ENCODE results near the gene TMPRSS6.

The TMPRSS6 gene

DNA sequence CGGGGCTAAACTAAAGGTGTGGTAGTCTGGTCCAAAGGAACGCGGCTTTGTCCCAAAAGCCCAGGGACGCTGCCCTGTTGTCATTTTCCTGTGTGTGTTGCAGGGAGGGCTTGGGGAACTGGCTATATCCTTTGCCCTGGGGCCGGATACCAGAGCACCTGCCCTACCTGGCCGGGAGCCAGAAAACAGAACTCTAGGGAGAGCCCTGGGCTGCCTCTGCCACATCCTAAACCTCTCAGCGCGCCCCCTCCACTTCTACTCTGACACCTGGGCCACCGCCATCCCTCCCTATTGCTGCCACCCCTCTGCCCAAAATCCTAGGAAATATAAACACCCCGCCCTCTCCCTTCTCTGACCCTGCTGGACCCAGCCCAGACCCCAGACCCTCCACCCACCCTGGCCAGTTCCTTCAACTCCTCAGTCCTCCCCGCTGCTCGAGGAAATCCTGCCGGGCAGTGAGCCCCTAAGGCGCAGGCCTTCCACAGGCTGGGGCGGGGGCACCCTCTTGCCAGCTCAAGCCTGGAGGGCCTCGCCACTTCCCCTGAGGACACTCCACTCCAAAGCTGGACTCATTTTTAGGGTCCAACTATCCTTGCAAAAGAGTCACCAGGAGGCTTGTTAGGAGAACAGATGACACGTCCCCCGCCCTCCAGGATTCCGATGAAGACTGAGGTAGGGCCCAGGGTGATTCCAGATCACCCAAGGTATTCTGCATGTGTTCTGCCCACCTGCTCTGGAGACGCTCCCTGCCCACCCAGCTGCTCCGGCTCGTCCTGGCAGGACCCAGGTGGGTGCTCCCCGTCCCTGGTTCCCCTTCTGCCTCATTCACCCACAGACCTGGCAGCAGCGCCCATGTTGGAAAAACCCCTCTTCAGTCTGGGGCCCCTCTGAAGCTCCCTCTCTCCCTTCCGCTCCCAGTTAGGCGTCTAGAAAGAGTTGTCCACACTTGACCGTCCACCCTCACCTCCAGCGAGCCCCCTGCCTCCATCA, 45.8 kb downstream of the TMPRSS6 start:
- no peak for DNase-seq

- no peak for DNase-seq
Observed at GRCh38 chr22:37062702-37063381, 46.7 kb downstream of the TMPRSS6 start.

DNA sequence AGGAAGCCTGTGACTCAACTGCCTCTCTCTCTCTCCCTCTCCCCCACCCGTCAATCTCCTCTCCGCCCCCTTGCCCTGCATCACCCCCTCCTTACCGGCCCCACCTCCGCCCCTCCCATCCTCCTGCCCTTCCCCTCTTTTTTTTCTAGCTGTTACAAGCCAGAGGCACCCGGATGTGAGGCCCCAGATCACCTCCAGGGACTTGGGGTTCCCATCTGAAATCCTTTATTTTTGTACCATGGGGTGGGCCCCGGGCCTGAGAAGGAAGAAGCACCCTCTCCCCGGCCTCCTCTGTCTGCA, 47.2 kb downstream of the TMPRSS6 start:
- DNase-seq, result no peak

GRCh38 chr22:37061611-37062375, 47.7 kb downstream of the TMPRSS6 start:
- no peak for DNase-seq

- DNase-seq, result no peak
Observed at GRCh38 chr22:37060801-37061610, 48.5 kb downstream of the TMPRSS6 start.

GRCh38 chr22:37059876-37060449, 49.5 kb downstream of the TMPRSS6 start:
- no peak for DNase-seq

GRCh38 chr22:37058917-37059701, 50.4 kb downstream of the TMPRSS6 start:
- no peak for DNase-seq

DNA sequence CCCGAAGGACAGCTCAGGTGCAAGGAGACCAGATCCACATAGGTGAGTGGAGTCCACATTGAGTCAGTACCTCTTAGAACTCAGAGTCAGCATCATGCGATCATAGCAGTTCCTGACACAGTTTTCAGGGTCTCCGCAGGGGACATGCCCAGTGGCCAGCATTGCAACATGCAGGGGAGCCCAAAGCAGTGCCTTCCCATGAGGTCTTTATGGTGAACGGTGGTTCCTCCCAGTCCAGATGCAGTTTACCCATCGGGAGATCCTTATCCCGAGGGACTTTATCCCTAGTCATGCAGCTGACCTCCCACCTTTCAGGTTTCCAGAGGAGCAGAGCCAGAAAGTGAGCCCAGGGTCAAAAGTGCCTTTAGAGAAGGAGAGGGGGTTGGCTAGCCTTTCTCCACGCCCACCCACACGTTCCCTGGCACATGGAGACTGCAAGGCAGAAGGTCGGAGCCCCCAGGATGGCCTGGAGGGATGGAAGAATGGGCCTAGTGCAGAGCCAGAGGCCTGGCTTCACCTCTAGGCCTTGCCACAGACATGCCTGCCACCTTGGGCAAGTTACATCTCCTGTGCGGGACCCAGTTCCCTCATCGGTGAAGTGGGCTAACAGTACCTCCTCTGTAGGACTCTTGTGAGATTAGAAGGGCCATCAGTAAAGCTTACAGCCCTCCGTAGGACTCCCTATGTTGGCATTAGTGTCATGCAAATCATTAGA, 51.6 kb downstream of the TMPRSS6 start:
- no peak for DNase-seq

GRCh38 chr22:37057226-37057625, 52.3 kb downstream of the TMPRSS6 start:
- DNase-seq, result no peak

DNA sequence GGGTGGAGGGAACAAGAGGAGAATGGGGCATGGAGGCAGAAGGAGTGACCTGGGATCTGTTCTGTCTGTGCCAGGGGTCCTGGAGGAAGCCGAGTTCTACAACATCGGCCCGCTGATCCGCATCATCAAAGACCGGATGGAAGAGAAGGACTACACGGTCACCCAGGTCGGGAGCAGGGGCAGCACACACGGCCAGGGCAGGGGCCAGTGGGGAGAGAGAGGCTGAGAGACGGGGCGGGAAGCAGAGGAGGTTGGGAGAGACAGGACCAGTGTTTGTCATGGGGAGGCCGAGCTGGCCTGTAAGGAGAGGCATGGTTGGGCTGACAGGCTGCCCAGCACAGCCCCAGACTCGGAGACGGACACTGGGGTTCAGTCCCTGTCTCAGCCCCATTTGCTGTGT, 53.3 kb downstream of the TMPRSS6 start:
- no peak for DNase-seq

GRCh38 chr22:37054600-37055365, 54.7 kb downstream of the TMPRSS6 start:
- no peak for DNase-seq

GRCh38 chr22:37054056-37054395, 55.5 kb downstream of the TMPRSS6 start:
- DNase-seq, result no peak

DNA sequence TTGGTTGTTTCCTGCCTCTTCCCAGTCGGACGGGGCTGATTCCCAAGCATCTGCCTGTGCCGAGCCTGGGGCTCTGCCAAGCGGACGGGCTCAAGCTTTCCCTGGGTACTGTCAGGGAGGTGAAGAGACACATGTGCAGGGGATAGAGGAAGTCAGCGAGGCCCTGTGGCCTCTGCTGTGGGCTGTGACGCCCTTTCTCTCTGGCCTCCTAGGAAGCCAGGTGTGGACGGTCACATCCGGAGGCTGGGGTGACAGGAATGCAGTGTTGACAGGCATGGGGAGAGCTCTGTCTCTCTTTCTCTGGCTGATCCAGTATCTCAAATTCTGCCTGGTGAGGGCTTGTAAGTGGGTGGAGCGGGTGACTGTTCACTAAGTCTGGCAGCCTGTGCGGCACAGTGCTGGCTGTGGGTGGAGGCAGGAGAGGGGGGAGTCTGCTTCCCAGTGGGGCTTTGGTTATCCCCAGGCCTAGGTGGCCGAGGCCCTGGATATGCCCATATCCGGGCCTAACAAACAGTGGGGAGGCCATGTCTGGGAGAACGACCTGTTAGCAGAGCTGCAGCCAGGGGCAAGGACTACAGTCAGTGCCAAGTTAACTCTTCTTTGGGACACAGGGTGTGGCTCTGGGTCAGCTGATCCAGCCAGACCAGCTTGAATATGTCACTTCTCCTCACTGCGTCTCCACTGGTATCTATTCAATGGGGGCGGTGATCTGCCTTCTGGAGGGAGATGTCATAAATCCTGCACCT, 56.0 kb downstream of the TMPRSS6 start:
- DNase-seq, result no peak

DNA sequence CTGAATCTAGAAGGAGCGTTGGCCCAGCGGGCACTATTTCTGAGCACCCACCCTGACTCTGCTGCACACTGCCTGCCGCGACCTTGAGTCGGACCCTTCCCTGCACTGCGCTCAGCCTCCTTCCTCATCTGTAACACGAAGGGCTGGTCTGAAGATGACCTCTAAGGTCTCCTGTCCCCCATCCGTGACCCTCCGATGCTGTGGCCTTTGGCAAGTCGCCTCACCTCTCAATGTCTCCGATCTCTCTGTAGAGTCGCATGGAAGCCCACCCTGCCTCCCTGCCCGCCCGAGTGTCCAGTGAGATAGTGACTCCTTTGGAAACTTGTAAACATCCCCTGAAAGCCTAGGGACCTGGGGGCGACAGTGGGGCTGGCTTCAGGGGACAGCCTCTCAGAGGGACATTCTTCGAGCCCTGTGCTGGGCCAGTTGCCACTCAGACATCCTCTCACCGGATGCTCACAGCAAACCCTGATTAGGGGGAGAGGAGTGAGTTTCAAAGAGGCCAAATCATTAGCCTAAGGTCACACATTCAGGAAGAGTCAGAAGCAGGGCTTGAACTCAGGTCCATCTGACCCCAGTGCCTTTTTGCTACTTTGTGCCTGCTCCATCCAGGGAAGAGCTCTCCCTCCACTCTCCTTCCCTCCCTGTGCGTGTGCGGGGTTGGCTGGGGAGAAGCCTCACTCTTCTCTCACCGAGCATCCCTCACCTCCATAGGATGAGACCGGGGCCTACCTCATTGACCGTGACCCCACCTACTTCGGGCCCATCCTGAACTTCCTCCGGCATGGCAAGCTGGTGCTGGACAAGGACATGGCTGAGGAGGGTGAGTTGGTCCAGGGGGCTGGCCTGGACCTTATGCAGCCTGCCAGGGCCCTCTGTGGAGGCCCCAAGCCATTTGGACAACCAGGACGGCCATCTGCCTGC, 56.9 kb downstream of the TMPRSS6 start:
- DNase-seq, result no peak

DNA sequence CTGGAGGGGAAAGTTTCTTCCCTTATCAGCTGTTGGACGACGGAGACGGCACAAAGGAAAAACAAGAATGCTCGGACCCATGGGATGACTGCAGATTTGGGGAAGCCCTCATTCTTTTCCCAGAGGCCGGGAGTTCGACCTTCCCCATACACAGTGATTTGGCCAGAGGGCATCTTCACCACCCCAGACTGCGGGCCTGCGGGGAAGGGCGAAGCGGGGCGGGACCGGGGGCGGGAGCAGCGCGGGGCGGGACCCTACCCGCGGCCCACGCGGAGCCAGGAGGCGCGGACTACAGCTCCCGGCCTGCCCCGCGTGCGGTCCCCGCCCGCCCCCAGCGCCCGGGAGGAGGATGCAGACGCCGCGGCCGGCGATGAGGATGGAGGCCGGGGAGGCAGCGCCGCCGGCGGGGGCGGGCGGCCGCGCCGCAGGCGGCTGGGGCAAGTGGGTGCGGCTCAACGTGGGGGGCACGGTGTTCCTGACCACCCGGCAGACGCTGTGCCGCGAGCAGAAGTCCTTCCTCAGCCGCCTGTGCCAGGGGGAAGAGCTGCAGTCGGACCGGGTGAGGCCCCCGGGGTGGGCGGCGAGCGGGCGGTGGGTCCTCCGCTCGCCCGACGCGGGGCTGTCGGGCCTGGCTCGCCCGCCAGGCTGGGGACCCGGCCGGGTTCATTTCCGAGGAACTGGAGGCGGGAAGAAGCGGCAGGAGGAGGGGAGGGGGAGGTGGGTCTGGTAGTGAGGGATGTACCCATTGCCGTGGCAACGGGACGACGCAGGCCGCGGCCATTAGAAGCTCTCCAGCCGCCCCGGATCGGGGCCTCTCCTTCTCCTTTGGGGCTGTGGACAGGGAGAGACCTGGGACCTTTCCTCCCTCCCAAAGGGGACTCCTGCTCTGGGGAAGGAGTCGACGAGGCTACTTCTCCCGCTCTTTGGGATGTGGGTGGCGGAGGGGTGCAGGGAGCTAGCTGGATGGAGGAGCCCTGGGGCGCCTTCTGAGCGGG, 57.8 kb downstream of the TMPRSS6 start, which contains the start of gene KCTD17:
Gene KCTD17, plus strand, starts transcription at position 352 of the 995 bp plus-strand sequence. Its CDS starts 19 bp downstream, at position 371.
- DNase-seq, result peak; percentile 68

- no peak for DNase-seq
Observed at GRCh38 chr22:37050913-37051312, 58.6 kb downstream of the TMPRSS6 start.

DNA sequence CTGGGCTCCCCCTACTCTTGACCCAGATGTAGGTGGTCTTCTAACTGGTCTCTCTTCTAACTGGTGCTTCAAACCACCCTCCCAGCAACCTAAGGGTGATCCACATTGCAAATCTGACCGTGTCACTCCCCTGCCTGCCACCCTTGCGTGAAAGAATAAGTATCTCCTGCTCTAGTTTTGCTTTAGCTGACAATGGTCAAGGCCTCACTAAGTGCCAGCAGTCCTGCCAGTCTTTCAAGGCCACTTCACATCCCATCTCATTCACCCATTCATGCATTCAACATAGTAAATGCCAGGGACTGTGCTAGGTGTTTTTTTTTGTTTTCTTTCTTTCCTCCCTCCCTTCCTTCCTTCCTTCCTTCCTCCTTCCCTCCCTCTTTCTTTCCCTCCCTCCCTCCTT, 60.3 kb downstream of the TMPRSS6 start:
- no peak for DNase-seq
